ENCODE measurements around the gene ADAM15. TPM values are rescaled to one million over a fixed set of nuclear protein-coding genes. Genes with fewer than 3 reads are reported as not detected.

The ADAM15 gene
- total and polyA plus RNA-seq, 2 of the 8 experiments (the other 6 are each of a cell fraction or from before 2014, with no cell fraction given) = 32.9 to 37.6 TPM

DNA sequence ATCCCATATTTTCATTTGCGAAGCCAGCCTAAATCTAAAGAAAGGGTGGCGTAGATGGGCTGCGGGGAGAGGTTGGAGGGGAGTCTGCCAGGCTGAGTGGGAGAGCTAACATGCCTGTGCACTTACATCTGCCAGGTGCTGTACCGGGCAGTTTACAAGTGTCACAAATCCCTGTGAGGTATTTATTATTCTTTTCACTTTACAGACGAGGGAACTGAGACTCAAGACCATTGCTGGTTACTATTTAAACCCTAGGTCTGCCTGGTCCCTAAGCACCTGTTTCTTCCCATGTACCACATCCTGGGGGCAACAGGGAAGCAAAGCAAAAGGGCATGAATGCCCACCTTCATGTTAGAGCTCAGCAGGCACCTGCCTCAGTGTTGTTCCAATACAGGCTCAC lies 57.2 kb downstream of the ADAM15 start:
- Histone ChIP-seq H3K14ac (ENCODE audit: insufficient read length) (no peak overlapping the region), H2AK5ac (ENCODE audit: low read depth, low read length) (no peak overlapping the region), H2AFZ (ENCODE audit: low read length) (no peak overlapping the region), H3K4me1 (replicated peaks in 1 of 4; ENCODE audit: control insufficient read depth in 3 of 4, insufficient read depth in 4 of 4, low read length in 3 of 4) (peaks cover 0 to 3% (median 0%) of the 10 kb centered on the region in 4 experiments; a peak in 2 of 7 replicates), H3K79me2 (ENCODE audit: control insufficient read depth in 1 of 2, insufficient read depth in 2 of 2, low read length in 2 of 2) (no peaks in the 10 kb centered on the region), H3K18ac (ENCODE audit: extremely low read depth, low read length) (no peak overlapping the region), H2BK120ac (replicated peaks; ENCODE audit: low read depth, low read length) (no peak overlapping the region), H4K5ac (ENCODE audit: insufficient read length, low read depth, low read length) (no peak overlapping the region), H2BK12ac (ENCODE audit: low read depth, low read length) (no peak overlapping the region), H3K9me3 (ENCODE audit: insufficient read depth in 2 of 2, low read depth in 1 of 2, low read length in 1 of 2) (no peaks in the 10 kb centered on the region), H3K4me3 (ENCODE audit: extremely low read depth in 1 of 4, insufficient read depth in 2 of 4, low read depth in 3 of 4, low read length in 4 of 4) (no peak overlapping the region), H3K23me2 (ENCODE audit: low read depth, low read length) (no peaks in the 10 kb centered on the region), H3K56ac (replicated peaks; ENCODE audit: insufficient read length, low read depth, low read length) (no peak overlapping the region), H3K23ac (ENCODE audit: insufficient read length) (no peak overlapping the region), H3K4me2 (ENCODE audit: insufficient read depth in 1 of 2, low read depth in 2 of 2, low read length in 2 of 2) (no peak overlapping the region), H3K4ac (replicated peaks; ENCODE audit: insufficient read length, low read depth, low read length) (no peak overlapping the region), H2BK20ac (ENCODE audit: low read length) (no peak overlapping the region), H3K27ac (ENCODE audit: low read depth, low read length) (no peak overlapping the region), H4K91ac (replicated peaks; ENCODE audit: insufficient read length, low read length) (no peak overlapping the region), H2BK15ac (ENCODE audit: low read length) (no peak overlapping the region), H3K27me3 (replicated peaks in 1 of 4; ENCODE audit: control insufficient read depth in 3 of 4, extremely low read depth in 1 of 4, insufficient read depth in 3 of 4, low read length in 3 of 4) (no peaks in the 10 kb centered on the region), H3K79me1 (ENCODE audit: low read depth, low read length) (no peaks in the 10 kb centered on the region), H4K20me1 (replicated peaks in 1 of 2; ENCODE audit: control insufficient read depth in 1 of 2, insufficient read depth in 2 of 2, low read length in 2 of 2) (peaks cover 0 to 4% of the 10 kb centered on the region in 2 experiments), H2BK5ac (ENCODE audit: low read depth, low read length) (no peak overlapping the region), H3K36me3 (ENCODE audit: control insufficient read depth in 2 of 4, insufficient read depth in 4 of 4, low read length in 3 of 4) (no peaks in the 10 kb centered on the region), H4K8ac (ENCODE audit: extremely low read depth, insufficient read depth, low read length) (no peak overlapping the region), H3K9ac (replicated peaks in 1 of 4; ENCODE audit: extremely low read depth in 1 of 4, low read depth in 3 of 4, low read length in 3 of 4) (no peak overlapping the region)
- ChIA-PET CTCF (ENCODE audit: partially characterized antibody) (interaction anchor here (0.6 to 3.5 kb wide), 7 partner anchors 12 to 178 kb away, joined by 3 to 29 read pairs (median 4); no protein-coding TSS in a partner anchor), POLR2A (ENCODE audit: partially characterized antibody) (interaction anchor here (1.1 kb wide), 1 partner anchor 22 kb away, joined by 3 read pairs; no protein-coding TSS in a partner anchor)
- DNase-seq (ENCODE audit: low read depth in 1 of 2, low spot score in 2 of 2) (no peak), FAIRE-seq (no peak)
- WGBS, 2 experiments (ENCODE audit: extremely low coverage in 1 of 2, insufficient coverage in 1 of 2, insufficient read length in 1 of 2, insufficient replicate concordance in 2 of 2, low coverage in 1 of 2, low lambda C conversion rate in 2 of 2, missing lambda C conversion rate in 1 of 2) = 87% methylated on average over 5 of the region's 5 CpGs; no CpG with 5 or more reads in 1 of the 2 experiments
- no peak for TF ChIP-seq EGR1 (IDR thresholded peaks at IDR 0.05; ENCODE audit: borderline replicate concordance, low read depth, low read length)

All from H1 (cell line).